Activated CD4-positive, alpha-beta T cell treated with anti-CD3 and anti-CD28 coated beads, Interleukin-2, amount 50 U/mL, for 24 hours (primary cell): ENCODE data around the gene OR5T2.
"Not testable (repeated sequence)": the region's sequence is repeated elsewhere in the genome, so short reads cannot be mapped to it uniquely, and the experiment has no call there.

ENCODE experiments used
- DNase-seq, 2 donors: peaks; one replicate each; pipeline ENCODE4 v3.0.0-alpha.2; 2020; ENCODE audit warnings: low read depth in 1 of 2, low spot score in 1 of 2

The OR5T2 gene

GRCh38 chr11:56234155-56234554, at the start of gene OR5T2:
Gene OR5T2 (minus strand): TSS chr11:56234255. CDS start chr11:56233062, 1,193 bp downstream.
- no peak for DNase-seq

GRCh38 chr11:56273854-56274253, 39.8 kb upstream of the OR5T2 start, which contains the start of gene OR5T1:
Gene OR5T1 (plus strand): TSS chr11:56274154. CDS start chr11:56275639, 1,485 bp downstream.
- no peak for DNase-seq

DNA sequence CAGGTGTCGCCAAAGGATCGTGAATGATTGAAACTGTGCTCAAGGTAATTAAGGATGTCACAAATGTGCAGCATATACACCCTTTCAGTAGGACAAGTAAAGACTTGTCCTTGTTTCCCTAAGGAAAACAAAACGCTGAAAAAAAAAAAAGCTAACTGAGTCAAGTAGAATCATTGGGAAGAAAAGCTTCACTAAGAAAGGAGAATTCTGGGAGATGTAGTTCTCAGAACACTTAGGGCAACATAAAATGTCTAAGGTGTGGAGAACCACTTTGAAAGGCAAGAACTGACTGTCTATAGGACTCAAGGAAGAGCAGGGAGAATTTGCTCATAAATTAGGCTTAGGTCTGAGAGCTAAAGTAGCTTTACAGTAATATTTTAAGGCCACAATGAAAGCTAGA, 37.0 kb upstream of the OR5T2 start:
- no peak for DNase-seq

DNA sequence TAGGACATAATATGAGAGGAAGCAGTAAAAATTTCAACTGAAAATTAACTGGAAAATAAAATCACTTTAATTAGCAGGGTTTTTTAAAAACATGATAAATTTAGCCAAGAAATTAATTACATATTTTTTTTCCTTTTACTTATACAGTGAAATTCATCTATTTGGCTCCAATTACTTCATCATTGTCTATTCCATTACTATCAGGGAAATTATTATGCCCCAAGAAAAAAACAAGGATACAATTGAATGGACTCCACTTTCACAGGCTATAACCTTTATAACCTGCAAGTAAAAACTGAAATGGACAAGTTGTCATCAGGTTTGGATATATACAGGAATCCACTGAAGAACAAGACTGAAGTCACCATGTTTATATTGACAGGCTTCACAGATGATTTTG, 17.9 kb upstream of the OR5T2 start, which contains the start of gene OR5T3:
OR5T3 (plus strand) TSS at position 301 of the 400 bp plus-strand sequence; CDS start at position 301, 0 bp downstream.
- DNase-seq, result no peak

DNA sequence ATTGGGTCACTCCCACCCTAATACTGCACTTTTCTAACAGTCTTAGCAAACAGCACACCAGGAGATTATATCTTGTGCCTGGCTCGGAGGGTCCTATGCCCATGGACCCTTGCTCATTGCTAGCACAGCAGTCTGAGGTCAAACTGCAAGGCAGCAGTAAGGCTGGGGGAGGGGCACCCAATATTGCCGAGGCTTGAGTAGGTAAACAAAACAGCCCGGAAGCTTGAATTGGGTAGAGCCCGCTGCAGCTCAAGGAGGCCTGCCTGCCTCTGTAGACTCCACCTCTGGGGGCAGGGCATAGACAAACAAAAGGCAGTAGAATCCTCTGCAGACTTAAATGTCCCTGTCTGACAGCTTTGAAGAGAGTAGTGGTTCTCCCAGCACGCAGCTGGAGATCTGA, 14.3 kb downstream of the OR5T2 start:
- not testable (repeated sequence) for DNase-seq

DNA sequence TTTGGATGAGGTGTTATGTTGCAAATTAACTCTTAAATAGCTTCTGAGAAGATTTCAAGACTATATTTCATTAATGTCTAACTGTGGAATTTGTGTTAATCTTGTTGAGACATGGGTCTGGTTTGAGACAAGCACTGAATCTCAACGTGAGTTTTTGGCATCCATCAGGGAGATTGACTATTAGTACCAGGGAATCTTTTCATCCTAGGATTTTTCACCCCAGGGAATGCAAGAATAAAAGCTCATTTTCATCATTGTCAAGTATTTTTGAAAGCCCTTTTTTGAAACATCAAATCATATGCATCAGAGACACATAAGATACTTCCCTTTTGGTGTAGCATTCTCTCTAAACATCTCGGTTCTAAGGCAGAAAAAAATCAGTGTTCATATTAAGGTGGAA, 19.5 kb downstream of the OR5T2 start:
- DNase-seq, result no peak

- no peak for DNase-seq
Measured at GRCh38 chr11:56207790-56208189, 26.3 kb downstream of the OR5T2 start.

DNA sequence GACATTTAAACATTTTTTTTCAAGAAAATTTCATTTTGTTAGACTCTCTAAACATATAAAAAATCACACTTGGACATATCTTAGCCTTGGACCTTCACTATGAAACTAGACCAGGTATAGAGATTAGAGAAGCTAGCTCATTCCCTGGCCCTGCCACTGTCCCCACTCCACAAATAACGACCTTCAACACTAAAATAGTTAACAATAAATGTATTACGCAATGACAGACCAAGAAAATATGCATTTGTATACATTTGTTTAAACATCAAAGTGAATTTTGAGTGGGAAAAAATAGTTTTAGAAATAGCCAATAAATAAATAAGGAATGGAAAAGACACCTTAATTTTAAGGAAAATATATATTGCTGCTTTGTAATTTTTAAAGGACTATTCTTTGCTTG, 36.7 kb downstream of the OR5T2 start:
- DNase-seq, result no peak

DNA sequence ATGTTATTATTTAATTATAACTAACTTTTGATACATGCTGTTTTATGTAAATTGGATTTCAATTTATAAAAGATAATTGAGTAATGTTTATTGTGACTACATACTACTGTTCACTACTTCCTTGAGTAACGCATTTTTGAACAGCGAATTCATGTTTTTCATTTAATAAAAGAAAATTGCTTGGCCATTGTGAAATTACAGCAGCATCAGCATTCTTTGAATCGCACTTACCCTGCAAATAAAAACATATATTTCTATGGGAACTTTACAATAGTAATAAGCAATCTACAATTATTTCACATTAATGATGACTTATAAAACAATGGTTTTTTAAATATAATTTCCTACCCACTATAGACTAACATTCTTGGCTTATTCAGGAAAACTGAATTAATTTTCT, 37.4 kb downstream of the OR5T2 start:
- DNase-seq, result no peak

DNA sequence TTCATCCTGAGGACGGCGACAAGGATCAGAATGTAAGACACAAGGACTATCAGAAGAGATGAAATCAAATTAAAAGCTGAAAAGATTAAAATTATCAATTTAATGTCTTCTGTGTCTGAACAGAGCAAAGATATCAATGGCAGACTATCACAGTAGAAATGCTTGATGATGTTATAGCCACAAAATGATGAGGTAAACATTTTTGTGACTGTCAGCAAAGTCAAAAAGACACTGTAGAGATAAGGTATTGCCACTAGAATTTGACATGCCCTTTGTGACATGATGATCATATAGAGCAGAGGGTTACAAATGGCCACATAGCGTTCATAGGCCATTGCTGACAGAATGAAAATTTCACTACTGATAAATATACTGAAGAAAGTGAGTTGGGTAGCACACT, 45.5 kb downstream of the OR5T2 start:
- DNase-seq, result no peak

DNA sequence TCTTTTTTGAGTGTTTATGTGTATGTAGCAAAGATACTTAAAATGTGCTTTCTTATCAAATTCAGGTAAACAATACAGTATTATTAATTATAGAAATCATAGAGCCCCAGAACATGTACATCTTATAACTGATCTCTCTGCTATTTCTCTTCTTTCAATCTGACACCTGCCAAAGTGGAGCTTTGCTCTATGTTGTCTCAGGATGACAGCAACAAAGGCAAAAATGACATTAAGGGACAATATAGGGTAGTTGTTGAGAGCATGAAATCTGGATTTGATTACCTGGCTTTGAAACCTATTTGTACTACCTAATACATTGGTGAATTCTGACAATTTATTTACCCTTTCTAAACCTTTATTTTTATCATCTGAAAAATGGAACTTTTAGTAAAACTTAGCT, 50.6 kb downstream of the OR5T2 start:
- DNase-seq, result no peak
